Caco-2 (cell line): ENCODE data around the gene NEURL2. TPM values are rescaled to one million over a fixed set of nuclear protein-coding genes. Genes with fewer than 3 reads are reported as not detected.

Source experiments
- BruUV-seq: library from RNA; stranded (reverse); fragments of 400-500 nt; replicated peaks from 2 replicates; lab custom pipeline; 2021; lab: Mats Ljungman, UMichigan
- CTCF ChIA-PET: fragments of 300-600 bp; sonication (Branson Sonifier 250); formaldehyde crosslinking; loops from one replicate; lab custom pipeline; 2022; ENCODE audit warnings: antibody characterized with exemption; lab: Charles Lee
- POLR2A ChIA-PET: fragments of 300-600 bp; sonication (Branson Sonifier 250); formaldehyde crosslinking; loops from one replicate; lab custom pipeline; 2022; ENCODE audit warnings: antibody characterized with exemption; lab: Charles Lee
- DNase-seq, 2 experiments: peaks; one replicate each; pipeline versions ENCODE4 v3.0.0 to v3.0.0-alpha.2; 2020 to 2022
- H3K27me3 ChIP-seq: replicated peaks from 2 replicates; pipeline ENCODE4 v1.6.0; 2011; ENCODE audit warnings: low read length; ENCODE audit not compliant: control insufficient read depth, insufficient read depth
- H3K36me3 ChIP-seq: 2 replicates; pipeline ENCODE4 v1.5.1; 2011; ENCODE audit warnings: low read length; ENCODE audit not compliant: control insufficient read depth, insufficient read depth
- H3K4me1 ChIP-seq: fragments of 250-450 bp; sonication (Bioruptor Pico); 2 replicates; pipeline ENCODE4 v1.5.1; 2020; ENCODE audit warnings: mild to moderate bottlenecking
- H3K4me3 ChIP-seq: 2 replicates; pipeline ENCODE4 v1.5.1; 2011; ENCODE audit warnings: low read depth, mild to moderate bottlenecking, control low read depth, low read length
- H3K9me3 ChIP-seq: fragments of 250-450 bp; sonication (Bioruptor Pico); 2 replicates; pipeline ENCODE4 v1.5.1; 2020; ENCODE audit warnings: mild to moderate bottlenecking, moderate library complexity
- H3K27ac Mint-ChIP-seq: one replicate; pipeline ENCODE4 v1.8.0; 2022; ENCODE audit warnings: mixed read lengths; ENCODE audit not compliant: unreplicated experiment
- H3K27me3 Mint-ChIP-seq: one replicate; pipeline ENCODE4 v1.8.0; 2022; ENCODE audit warnings: mixed read lengths; ENCODE audit not compliant: insufficient read depth, unreplicated experiment
- H3K36me3 Mint-ChIP-seq: one replicate; pipeline ENCODE4 v1.8.0; 2022; ENCODE audit warnings: mild to moderate bottlenecking, mixed read lengths; ENCODE audit not compliant: insufficient read depth, unreplicated experiment
- H3K4me1 Mint-ChIP-seq: one replicate; pipeline ENCODE4 v1.8.0; 2022; ENCODE audit warnings: low read depth, mixed read lengths; ENCODE audit not compliant: unreplicated experiment
- H3K4me3 Mint-ChIP-seq: one replicate; pipeline ENCODE4 v1.8.0; 2022; ENCODE audit warnings: mild to moderate bottlenecking, moderate library complexity, mixed read lengths; ENCODE audit not compliant: unreplicated experiment
- H3K9me3 Mint-ChIP-seq: one replicate; pipeline ENCODE4 v1.8.0; 2022; ENCODE audit warnings: mixed read lengths; ENCODE audit not compliant: unreplicated experiment
- CTCF ChIP-seq, 2 experiments: fragments of 200-600 bp in 1 of 2; IDR thresholded peaks; 1 replicate in 1 of 2; 2 replicates in 1 of 2; pipeline versions ENCODE4 v1.5.1 to v1.8.0; 2011 to 2022; ENCODE audit warnings: antibody characterized with exemption in 1 of 2, control low read depth in 1 of 2, inconsistent platforms in 1 of 2, low read depth in 1 of 2, low read length in 1 of 2, mild to moderate bottlenecking in 1 of 2, moderate library complexity in 1 of 2; ENCODE audit not compliant: insufficient read depth in 1 of 2, severe bottlenecking in 1 of 2, unreplicated experiment in 1 of 2
- intact Hi-C: fragments of 100-400 bp; cut with micrococcal nuclease; formaldehyde crosslinking; loops from one replicate; pipeline ENCODE4 v1.10.0; 2022; ENCODE audit not compliant: unreplicated experiment
- total RNA-seq: library from RNA; stranded (reverse); gene quantifications from 2 replicates; pipeline ENCODE4 v1.2.3, GENCODE V29; 2022

NEURL2 gene
- total RNA-seq, 1 experiment from 2014 or later, result 12.6 TPM

DNA sequence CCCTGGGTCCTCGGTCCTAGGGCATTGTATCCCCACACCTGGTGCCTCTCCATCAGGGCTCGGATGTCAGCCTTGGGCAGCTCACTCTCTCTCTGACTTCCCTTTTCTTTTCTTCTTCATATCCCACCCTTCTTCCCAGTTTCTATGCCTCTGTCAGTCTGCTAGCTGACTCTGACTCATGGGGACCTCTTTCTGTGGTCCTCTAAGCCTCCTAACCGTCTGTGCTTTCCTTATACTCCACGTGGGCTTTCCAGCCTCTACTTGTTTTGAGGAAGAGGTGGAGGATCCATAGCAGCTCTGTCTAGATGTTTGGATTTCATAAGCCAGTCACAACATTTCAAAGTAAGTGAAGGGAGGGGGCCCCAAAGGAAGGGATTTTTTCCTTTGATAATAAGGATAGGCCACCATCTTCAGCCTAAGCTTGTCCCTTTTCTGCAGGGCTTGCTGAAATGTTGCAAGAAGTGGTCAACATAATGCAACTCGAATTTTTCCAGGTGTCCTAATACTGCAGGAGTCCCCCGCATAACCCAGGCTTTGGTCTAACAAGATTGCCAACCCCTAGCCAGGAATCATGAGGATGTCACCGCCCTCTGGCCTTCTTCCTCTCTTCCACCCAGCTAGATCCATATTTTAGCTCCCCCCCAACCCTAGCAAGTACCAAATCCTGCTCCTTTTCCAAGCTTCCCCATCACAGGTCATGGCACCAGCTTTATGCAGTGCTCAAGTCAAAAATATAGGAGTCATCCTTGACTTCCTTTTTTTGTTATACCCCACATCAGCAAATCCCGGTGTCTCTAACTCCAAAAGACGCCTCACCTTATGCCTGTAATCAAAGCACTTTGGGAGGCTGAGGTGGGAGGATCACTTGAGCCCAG lies 29.7 kb upstream of the NEURL2 start:
- ChIA-PET CTCF (interaction anchor here (0.5 to 1.6 kb wide), 7 partner anchors 11 to 848 kb away, joined by 3 to 6 read pairs (median 3); partner anchors contain the start of genes CTSA and NEURL2), POLR2A (interaction anchor here (1.1 to 2.4 kb wide), 2 partner anchors 14 to 39 kb away, joined by 3 to 17 read pairs; partner anchors contain the start of gene PCIF1)
- intact Hi-C loops, result no loop called here
- H3K4me1 Mint-ChIP-seq, result peaks cover 7% of the 10 kb centered on the region
- H3K27me3 ChIP-seq, result no peaks in the 10 kb centered on the region
- no peak overlapping the region for H3K4me3 Mint-ChIP-seq
- no peak overlapping the region for H3K27ac Mint-ChIP-seq
- TF ChIP-seq CTCF (IDR thresholded peaks at IDR 0.05; ENCODE audit: insufficient read depth in 1 of 2, low read depth in 1 of 2, low read length in 1 of 2, severe bottlenecking in 1 of 2, unreplicated experiment in 1 of 2), result no peak
- no peak overlapping the region for H3K4me3 ChIP-seq
- H3K27me3 Mint-ChIP-seq, result no peaks in the 10 kb centered on the region
- no peak for DNase-seq
- BruUV-seq, result no TSS peak
- peaks cover 24% of the 10 kb centered on the region for H3K4me1 ChIP-seq
- no peaks in the 10 kb centered on the region for H3K9me3 ChIP-seq
- H3K36me3 ChIP-seq, result no peaks in the 10 kb centered on the region
- H3K36me3 Mint-ChIP-seq, result no peaks in the 10 kb centered on the region
- no peaks in the 10 kb centered on the region for H3K9me3 Mint-ChIP-seq

DNA sequence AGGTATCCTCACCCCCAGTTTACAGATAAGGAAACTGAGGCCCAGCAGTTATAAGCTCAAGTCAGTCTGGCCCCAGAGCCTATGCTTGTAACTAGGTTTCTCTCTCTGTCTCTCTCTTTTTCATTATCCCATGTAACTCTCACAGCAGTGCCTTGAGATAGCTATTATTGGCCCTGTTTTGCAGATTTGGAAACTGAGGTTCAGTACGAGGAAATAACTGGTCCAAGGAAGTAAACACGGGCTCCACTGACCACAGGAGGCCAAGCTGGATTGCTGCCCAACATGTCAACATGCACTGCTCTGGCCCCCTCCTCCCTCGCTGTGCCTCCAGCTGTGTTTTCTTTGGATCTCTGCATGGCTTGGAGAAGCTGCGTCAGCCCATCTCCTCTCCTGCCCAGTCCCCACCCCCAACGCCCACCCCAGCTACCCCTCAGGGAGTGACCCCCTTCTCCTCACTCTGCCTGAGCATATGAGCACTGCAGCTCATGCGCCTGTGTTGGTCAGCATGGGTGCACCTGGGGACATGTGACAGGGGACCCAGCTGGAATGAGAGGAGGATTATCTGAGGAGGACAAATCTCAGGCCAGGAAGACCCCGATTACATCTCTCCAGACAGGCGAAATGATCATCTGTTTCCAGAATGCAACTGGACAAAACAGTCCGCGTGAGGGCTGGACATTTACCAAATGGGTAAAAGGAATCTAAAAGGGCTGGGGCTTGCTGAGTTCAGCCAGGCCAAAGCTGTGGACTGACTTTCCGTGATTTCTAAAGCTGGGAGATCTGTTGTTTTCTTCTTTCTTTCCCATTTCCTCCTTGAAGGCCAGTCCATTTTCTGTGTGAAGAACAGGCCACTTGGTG lies 28.8 kb upstream of the NEURL2 start:
- no peak for DNase-seq
- Histone ChIP-seq H3K4me1 (peaks cover 24% of the 10 kb centered on the region), H3K27me3 (no peaks in the 10 kb centered on the region), H3K36me3 (no peaks in the 10 kb centered on the region), H3K9me3 (no peaks in the 10 kb centered on the region), H3K4me3 (no peak overlapping the region)
- Mint-ChIP-seq H3K4me3 (no peak overlapping the region), H3K4me1 (peaks cover 7% of the 10 kb centered on the region), H3K27me3 (no peaks in the 10 kb centered on the region), H3K36me3 (no peaks in the 10 kb centered on the region), H3K27ac (no peak overlapping the region), H3K9me3 (no peaks in the 10 kb centered on the region)
- ChIA-PET POLR2A (interaction anchor here (1.1 to 2.4 kb wide), 3 partner anchors 10 to 38 kb away, joined by 3 to 17 read pairs (median 4); partner anchors contain the start of gene PCIF1), CTCF (interaction anchor here (0.5 to 1.6 kb wide), 5 partner anchors 10 to 133 kb away, joined by 3 to 6 read pairs (median 3); no protein-coding TSS in a partner anchor)
- no TSS peak for BruUV-seq
- intact Hi-C loops, result no loop called here
- TF ChIP-seq CTCF (IDR thresholded peaks at IDR 0.05; ENCODE audit: insufficient read depth in 1 of 2, low read depth in 1 of 2, low read length in 1 of 2, severe bottlenecking in 1 of 2, unreplicated experiment in 1 of 2), result no peak
